ENCODE results near the gene STX1B. TPM values are rescaled to one million over a fixed set of nuclear protein-coding genes. Genes with fewer than 3 reads are reported as not detected.

Gene STX1B
- total RNA-seq, 4 donors from 2014 or later, result 0.84 to 6.1 (median 1.3) TPM

DNA sequence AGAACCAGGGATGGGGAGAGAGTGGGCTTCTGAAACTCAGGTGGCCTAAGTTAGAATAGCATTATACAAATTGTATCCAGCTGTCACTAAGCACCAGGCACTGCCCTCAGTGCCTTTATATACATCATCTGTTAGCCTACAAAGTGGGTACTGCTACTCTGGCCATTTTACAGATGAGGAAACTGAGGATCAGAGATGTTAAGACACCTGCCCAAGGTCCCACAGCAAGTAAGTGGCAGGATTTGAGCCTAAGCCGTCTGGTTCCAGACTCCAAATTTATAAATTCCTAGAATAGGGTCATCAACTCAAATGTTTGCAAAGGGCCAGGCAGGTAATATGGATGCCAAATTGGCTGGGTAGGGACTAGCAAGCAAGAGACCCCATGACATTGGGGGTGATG is 59.2 kb downstream of the STX1B start:
- Histone ChIP-seq H3K27me3 (no peaks in the 10 kb centered on the region), H3K9me3 (no peaks in the 10 kb centered on the region), H3K27ac (peak overlapping the region in 3 of 4 donors; percentile 13 to 97 (median 97)), H3K36me3 (peaks cover 0 to 11% (median 0%) of the 10 kb centered on the region in 3 donors), H3K4me3 (no peak overlapping the region), H3K4me1 (peaks cover 0 to 54% (median 26%) of the 10 kb centered on the region in 4 donors)
- no peak for DNase-seq (ENCODE audit: low spot score in 2 of 2)
- WGBS, 2 donors, result 47 to 64% methylated on average over 1 of the region's 1 CpG
- TF ChIP-seq, protein P1, sequence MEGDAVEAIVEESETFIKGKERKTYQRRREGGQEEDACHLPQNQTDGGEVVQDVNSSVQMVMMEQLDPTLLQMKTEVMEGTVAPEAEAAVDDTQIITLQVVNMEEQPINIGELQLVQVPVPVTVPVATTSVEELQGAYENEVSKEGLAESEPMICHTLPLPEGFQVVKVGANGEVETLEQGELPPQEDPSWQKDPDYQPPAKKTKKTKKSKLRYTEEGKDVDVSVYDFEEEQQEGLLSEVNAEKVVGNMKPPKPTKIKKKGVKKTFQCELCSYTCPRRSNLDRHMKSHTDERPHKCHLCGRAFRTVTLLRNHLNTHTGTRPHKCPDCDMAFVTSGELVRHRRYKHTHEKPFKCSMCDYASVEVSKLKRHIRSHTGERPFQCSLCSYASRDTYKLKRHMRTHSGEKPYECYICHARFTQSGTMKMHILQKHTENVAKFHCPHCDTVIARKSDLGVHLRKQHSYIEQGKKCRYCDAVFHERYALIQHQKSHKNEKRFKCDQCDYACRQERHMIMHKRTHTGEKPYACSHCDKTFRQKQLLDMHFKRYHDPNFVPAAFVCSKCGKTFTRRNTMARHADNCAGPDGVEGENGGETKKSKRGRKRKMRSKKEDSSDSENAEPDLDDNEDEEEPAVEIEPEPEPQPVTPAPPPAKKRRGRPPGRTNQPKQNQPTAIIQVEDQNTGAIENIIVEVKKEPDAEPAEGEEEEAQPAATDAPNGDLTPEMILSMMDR (IDR thresholded peaks at IDR 0.05), result no peak
- TF ChIP-seq EP300 (IDR thresholded peaks at IDR 0.05) (no peak), POLR2A (IDR thresholded peaks at IDR 0.05) (no peak)

DNA sequence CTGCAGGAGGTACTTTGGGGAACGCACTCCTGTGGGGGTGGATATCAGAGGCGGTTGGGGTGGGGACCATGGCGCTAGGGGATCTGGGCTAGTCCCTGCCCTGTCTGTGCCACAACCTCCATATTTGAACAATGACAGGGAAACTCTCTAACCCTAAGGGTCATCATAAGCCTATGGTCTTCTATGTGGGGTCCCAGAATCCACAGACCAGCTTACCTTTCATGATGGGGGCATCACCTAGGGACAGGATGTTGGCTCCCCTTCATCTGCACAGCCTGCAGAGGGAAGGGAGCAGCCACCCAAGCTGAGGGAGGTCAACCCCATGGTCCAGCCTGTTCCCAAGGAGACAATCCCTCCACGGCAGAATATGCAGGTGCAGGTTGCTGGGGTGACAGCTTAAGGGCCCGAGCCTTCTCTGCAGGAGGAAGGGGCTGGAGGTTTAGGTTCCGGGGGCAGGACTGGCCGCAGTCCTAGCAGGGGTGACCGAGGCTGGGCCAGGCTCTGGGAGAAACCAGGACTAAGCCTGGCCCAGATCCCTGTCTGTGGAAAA is 59.8 kb downstream of the STX1B start:
- 69 to 71% methylated on average over 6 to 7 of the region's 8 CpGs for WGBS, 2 donors
- DNase-seq (ENCODE audit: low spot score in 2 of 2), result no peak
- peak overlapping the region in 2 of 4 donors; percentile 17 to 78 for H3K4me3 ChIP-seq

DNA sequence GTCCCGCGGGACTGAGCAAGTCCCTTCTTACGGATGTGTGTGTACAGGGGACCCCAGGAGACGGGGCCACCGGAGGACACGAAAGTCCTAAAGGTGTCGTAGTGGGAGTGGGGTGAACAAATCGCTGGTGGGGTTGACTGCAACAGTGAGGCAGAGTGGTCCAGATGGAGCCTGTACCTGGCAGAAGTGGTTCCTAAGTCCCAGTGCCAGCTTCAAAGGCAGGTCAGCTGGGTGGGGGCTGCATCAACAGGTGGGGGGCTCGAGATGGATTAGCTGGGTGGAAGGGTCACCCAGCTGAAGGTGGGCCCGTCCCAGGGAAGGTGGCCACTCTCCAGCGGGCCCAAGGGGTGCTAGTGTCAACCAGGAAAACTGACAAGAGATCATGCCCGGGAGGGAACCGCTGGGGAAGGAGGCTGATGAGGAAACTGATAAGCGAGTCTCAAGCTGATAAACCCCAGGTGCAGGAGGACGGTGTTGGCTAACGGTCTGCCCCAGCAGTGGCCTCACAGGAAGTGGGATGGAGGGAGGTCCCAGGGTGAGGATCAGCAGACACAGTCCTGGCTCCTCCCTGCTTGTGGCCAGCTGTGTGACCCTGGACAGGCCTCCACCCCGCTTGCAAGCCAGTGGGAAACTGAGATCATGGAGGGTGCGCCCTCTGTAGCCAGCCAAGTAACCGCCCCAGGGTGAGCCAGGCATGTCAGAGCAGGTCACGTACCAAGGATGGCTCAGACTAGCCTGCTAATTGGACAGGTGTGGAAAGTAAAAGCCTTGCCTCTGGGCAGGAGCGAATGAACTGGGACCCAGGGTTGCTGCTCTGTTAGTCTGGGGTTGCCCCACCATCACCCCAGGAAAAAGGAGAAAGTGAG is 60.6 kb downstream of the STX1B start:
- TF ChIP-seq, protein P1 (IDR thresholded peaks at IDR 0.05), result no peak
- TF ChIP-seq EP300 (IDR thresholded peaks at IDR 0.05), result peak in 1 of 2 donors; percentile 90
- peak; percentile 75 to 77 for TF ChIP-seq POLR2A (IDR thresholded peaks at IDR 0.05)
- Histone ChIP-seq H3K9me3 (no peaks in the 10 kb centered on the region), H3K27me3 (no peaks in the 10 kb centered on the region), H3K36me3 (peaks cover 0 to 23% (median 0%) of the 10 kb centered on the region in 3 donors), H3K4me3 (peak overlapping the region; percentile 56 to 98 (median 78)), H3K27ac (peak overlapping the region; percentile 89 to 97 (median 95)), H3K4me1 (peaks cover 0 to 54% (median 26%) of the 10 kb centered on the region in 4 donors)
- 8% methylated on average over 21 of the region's 21 CpGs for WGBS, 2 donors
- peak; percentile 87 to 88 for DNase-seq (ENCODE audit: low spot score in 2 of 2)

More for the DNA sequence above, 59.8 kb downstream of the STX1B start:
- H3K4me1 ChIP-seq, result peaks cover 0 to 54% (median 26%) of the 10 kb centered on the region in 4 donors
- TF ChIP-seq POLR2A (IDR thresholded peaks at IDR 0.05) (no peak), EP300 (IDR thresholded peaks at IDR 0.05) (no peak)
- TF ChIP-seq, protein P1 (IDR thresholded peaks at IDR 0.05), result no peak
- H3K36me3 ChIP-seq, result peaks cover 0 to 16% (median 0%) of the 10 kb centered on the region in 3 donors
- no peaks in the 10 kb centered on the region for H3K27me3 ChIP-seq
- H3K27ac ChIP-seq, result peak overlapping the region; percentile 89 to 97 (median 95)
- H3K9me3 ChIP-seq, result no peaks in the 10 kb centered on the region

DNA sequence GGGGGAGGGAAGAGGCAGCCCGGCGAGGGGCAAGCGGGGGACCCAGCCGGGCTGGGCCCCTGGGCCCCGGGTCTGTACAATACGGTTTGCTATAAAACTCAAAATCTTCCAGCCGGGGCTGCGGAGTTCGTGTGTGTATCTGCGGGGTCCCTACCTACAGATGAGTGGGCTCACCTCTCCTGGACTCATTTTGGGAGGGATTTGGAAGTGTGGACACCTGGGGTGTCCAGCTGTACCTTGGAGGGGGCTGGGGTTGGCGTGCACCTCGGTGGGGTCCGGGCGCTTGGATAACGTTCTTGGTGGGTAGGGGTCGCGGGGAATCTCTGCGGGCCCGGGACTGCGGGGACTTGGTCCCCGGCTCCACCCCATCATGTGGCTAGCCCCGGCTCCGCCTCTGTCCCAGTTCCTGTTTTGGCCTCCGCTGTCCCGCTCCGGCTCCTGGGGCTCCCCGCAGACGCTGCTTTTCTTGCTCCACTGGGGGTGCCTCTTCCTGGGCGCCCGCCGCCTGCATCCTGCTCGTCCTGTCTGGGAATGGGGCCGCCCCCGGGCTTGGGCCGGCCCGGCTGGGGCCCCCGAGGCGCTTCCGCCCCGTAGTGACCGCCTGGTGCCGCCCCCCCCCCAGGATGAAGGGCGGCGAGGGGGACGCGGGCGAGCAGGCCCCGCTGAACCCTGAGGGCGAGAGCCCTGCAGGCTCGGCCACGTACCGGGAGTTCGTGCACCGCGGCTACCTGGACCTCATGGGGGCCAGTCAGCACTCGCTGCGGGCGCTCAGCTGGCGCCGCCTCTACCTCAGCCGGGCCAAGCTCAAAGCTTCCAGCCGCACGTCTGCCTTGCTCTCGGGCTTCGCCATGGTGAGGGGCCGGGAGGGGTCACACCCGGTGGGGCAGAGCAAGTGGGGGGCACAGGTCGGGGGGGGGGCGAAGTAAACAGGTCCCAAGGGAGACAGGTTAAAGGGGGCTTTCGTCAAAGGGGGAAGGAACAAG is 61.5 kb downstream of the STX1B start, which contains the start of gene ORAI3:
TSS of gene ORAI3 (plus strand) at position 402 of the 983 bp plus-strand sequence. CDS start at position 624, 222 bp downstream.
- Histone ChIP-seq H3K4me3 (peak within 1 kb of the TSS; percentile 56 to 98 (median 78)), H3K4me1 (peaks cover 0 to 52% (median 23%) of the 10 kb centered on the region in 4 donors), H3K36me3 (peaks cover 0 to 30% (median 0%) of the 10 kb centered on the region in 3 donors), H3K27me3 (no peaks in the 10 kb centered on the region), H3K27ac (peak within 1 kb of the TSS; percentile 89 to 97 (median 95)), H3K9me3 (no peaks in the 10 kb centered on the region)
- peak; percentile 61 to 67 for DNase-seq (ENCODE audit: low spot score in 2 of 2)
- TF ChIP-seq POLR2A (IDR thresholded peaks at IDR 0.05) (peak; percentile 60 to 83), EP300 (IDR thresholded peaks at IDR 0.05) (peak in 1 of 2 donors; percentile 85)
- TF ChIP-seq, protein P1 (IDR thresholded peaks at IDR 0.05), result peak in 1 of 5 experiments; percentile 28
- 0% methylated on average over 35 to 44 of the region's 70 CpGs for WGBS, 2 donors

All from tibial nerve (tissue), 4 donors.